Keratinocyte (primary cell): ENCODE data around the gene FUZ. TPM values are rescaled to one million over a fixed set of nuclear protein-coding genes. Genes with fewer than 3 reads are reported as not detected.
A peak's percentile ranks its signal among the peaks of the same experiment; 100 is the strongest.

Experiments used
- DNase-seq: peaks from one replicate; pipeline ENCODE4 v3.0.0-alpha.2; 2011; ENCODE audit warnings: low read depth, missing footprints, low spot score
- FAIRE-seq: peaks from 2 replicates; lab custom pipeline; 2011; peaks lifted over from hg19 to GRCh38; lab: Jason Lieb, UNC
- H2AFZ ChIP-seq: 2 replicates; pipeline ENCODE4 v1.6.0; 2012; ENCODE audit warnings: low read length, control low read depth, inconsistent platforms; ENCODE audit not compliant: control insufficient read depth
- H3K27ac ChIP-seq: 2 replicates; pipeline ENCODE4 v1.5.1; 2011; ENCODE audit warnings: low read length; ENCODE audit not compliant: control insufficient read depth, insufficient read depth
- H3K27me3 ChIP-seq: 3 replicates; pipeline ENCODE4 v1.6.0; 2011; ENCODE audit warnings: low read length; ENCODE audit not compliant: control insufficient read depth, insufficient read depth; ENCODE audit errors: extremely low read depth
- H3K36me3 ChIP-seq, 2 experiments: 2 replicates in 1 of 2; 3 replicates in 1 of 2; pipeline ENCODE4 v1.5.1; 2011; ENCODE audit warnings: low read length in 2 of 2, mild to moderate bottlenecking in 1 of 2; ENCODE audit not compliant: control insufficient read depth in 2 of 2, insufficient read depth in 2 of 2; ENCODE audit errors: extremely low read depth in 1 of 2
- H3K4me1 ChIP-seq: 3 replicates; pipeline ENCODE4 v1.5.1; 2011; ENCODE audit warnings: low read length; ENCODE audit not compliant: control insufficient read depth, insufficient read depth; ENCODE audit errors: extremely low read depth
- H3K4me2 ChIP-seq: 3 replicates; pipeline ENCODE4 v1.6.0; 2011; ENCODE audit warnings: low read depth, low read length; ENCODE audit not compliant: control insufficient read depth, insufficient read depth; ENCODE audit errors: extremely low read depth
- H3K4me3 ChIP-seq, 3 experiments: fragments of 200-600 bp in 1 of 3; sonication (generic) in 1 of 3; 2 replicates in 2 of 3; 3 replicates in 1 of 3; pipeline ENCODE4 v1.5.1; 2011 to 2016; ENCODE audit warnings: low read length in 3 of 3, mild to moderate bottlenecking in 3 of 3, control low read depth in 2 of 3, inconsistent platforms in 1 of 3, low read depth in 1 of 3, mixed read lengths in 1 of 3, mixed run types in 1 of 3, moderate library complexity in 1 of 3; ENCODE audit not compliant: control insufficient read depth in 2 of 3, insufficient read depth in 2 of 3; ENCODE audit errors: extremely low read depth in 1 of 3
- H3K79me2 ChIP-seq: 2 replicates; pipeline ENCODE4 v1.6.0; 2012; ENCODE audit warnings: low read length; ENCODE audit not compliant: control insufficient read depth, insufficient read depth
- H3K9ac ChIP-seq: 3 replicates; pipeline ENCODE4 v1.6.0; 2011; ENCODE audit warnings: low read length; ENCODE audit not compliant: control insufficient read depth, insufficient read depth; ENCODE audit errors: extremely low read depth
- H3K9me1 ChIP-seq: 3 replicates; pipeline ENCODE4 v1.6.0; 2011; ENCODE audit warnings: low read length; ENCODE audit not compliant: control insufficient read depth, insufficient read depth; ENCODE audit errors: extremely low read depth
- H3K9me3 ChIP-seq: 2 replicates; pipeline ENCODE4 v1.5.1; 2012; ENCODE audit warnings: low read depth, low read length; ENCODE audit not compliant: control insufficient read depth
- H4K20me1 ChIP-seq: 3 replicates; pipeline ENCODE4 v1.6.0; 2011; ENCODE audit warnings: low read length; ENCODE audit not compliant: control insufficient read depth, insufficient read depth; ENCODE audit errors: extremely low read depth
- CTCF ChIP-seq, 3 experiments: IDR thresholded peaks in 1 of 3; conservative IDR thresholded peaks in 1 of 3; optimal IDR thresholded peaks in 1 of 3; 2 replicates in 2 of 3; 3 replicates in 1 of 3; pipeline versions ENCODE3 to v1.5.1; 2011; ENCODE audit warnings: low read length in 3 of 3, mild to moderate bottlenecking in 3 of 3, moderate library complexity in 2 of 3, control low read depth in 1 of 3, inconsistent platforms in 1 of 3; ENCODE audit not compliant: insufficient read depth in 2 of 3; ENCODE audit errors: extremely low read depth in 1 of 3
- EZH2 ChIP-seq: IDR thresholded peaks from one replicate; pipeline ENCODE4 v1.6.1; 2012; ENCODE audit warnings: inconsistent platforms, mild to moderate bottlenecking, low read length, moderate library complexity
- dilution Hi-C: fragments of 300-500 bp; cut with MboI; formaldehyde crosslinking; loops from one replicate; pipeline ENCODE4 v1.7.0; 2020; ENCODE audit warnings: low sequenced_read_pairs; ENCODE audit not compliant: extremely low pct_ligation_motif_present
- polyA plus RNA-seq, 5 experiments: library from polyadenylated mRNA; depleted of rRNA in 3 of 5; stranded (reverse) in 3 of 5; stranded (forward) in 1 of 5; unstranded in 1 of 5; fragments of >200 nt; gene quantifications; 1 replicate in 1 of 5; 2 replicates in 3 of 5; 3 replicates in 1 of 5; pipeline versions ENCODE4 v1.2.1 to v1.2.3, GENCODE V29; 2011 to 2012; ENCODE audit warnings: missing spikeins in 2 of 5, low read depth in 1 of 5, low replicate concordance in 1 of 5

Gene FUZ
- polyA plus RNA-seq, 1 donor (not counting 4 experiments of a cell fraction or from before 2014, with no cell fraction given) = 3.7 TPM

GRCh38 chr19:49767967-49768581, 45.0 kb downstream of the FUZ start:
- dilution Hi-C loops = no loop called here
- peaks cover 3 to 6% of the 10 kb centered on the region in 2 experiments for H3K36me3 ChIP-seq
- H3K4me2 ChIP-seq = peak overlapping the region; percentile 98
- TF ChIP-seq CTCF (optimal IDR thresholded peaks at IDR 0.05 in 1 of 3, IDR thresholded peaks at IDR 0.05 in 1 of 3, conservative IDR thresholded peaks at IDR 0.05 in 1 of 3; ENCODE audit: extremely low read depth in 1 of 3, insufficient read depth in 2 of 3, low read length in 3 of 3) = no peak
- no peak for TF ChIP-seq EZH2
- H3K27me3 ChIP-seq = no peaks in the 10 kb centered on the region
- H3K4me1 ChIP-seq = peaks cover 27% of the 10 kb centered on the region
- H3K9me1 ChIP-seq = peaks cover 2% of the 10 kb centered on the region
- peak overlapping the region; percentile 93 for H3K9ac ChIP-seq
- H3K27ac ChIP-seq = peak overlapping the region; percentile 78
- no peak for FAIRE-seq
- H3K4me3 ChIP-seq = peak overlapping the region; percentile 88 to 96 (median 95)
- peaks cover 44% of the 10 kb centered on the region for H3K79me2 ChIP-seq
- no peak for DNase-seq
- no peaks in the 10 kb centered on the region for H3K9me3 ChIP-seq
- H4K20me1 ChIP-seq = peaks cover 4% of the 10 kb centered on the region
- no peak overlapping the region for H2AFZ ChIP-seq

DNA sequence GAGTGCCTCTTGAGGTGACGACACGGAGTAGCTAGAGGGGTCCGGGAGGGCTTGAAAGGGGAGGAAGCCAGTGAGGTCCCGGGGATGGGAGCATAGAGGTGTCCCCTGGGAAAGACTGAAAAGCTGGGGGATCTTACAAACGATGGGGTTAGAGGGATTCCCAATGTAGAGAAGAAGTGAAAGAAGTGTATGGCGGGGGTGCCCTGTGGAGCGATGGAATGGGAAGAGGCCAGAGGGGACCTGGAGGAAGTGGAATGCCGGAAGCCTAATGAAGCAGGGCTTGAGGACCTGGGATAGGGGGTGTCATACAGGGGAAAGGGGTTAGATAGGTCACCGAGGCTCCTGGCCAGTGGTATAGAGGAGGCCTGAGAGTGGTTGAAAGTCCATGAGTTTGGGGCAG, 45.7 kb downstream of the FUZ start:
- H3K4me3 ChIP-seq = peak overlapping the region; percentile 88 to 96 (median 95)
- peaks cover 3 to 6% of the 10 kb centered on the region in 2 experiments for H3K36me3 ChIP-seq
- FAIRE-seq (no peak), DNase-seq (no peak)
- peak overlapping the region; percentile 98 for H3K4me2 ChIP-seq
- peak overlapping the region; percentile 93 for H3K9ac ChIP-seq
- H4K20me1 ChIP-seq = peaks cover 4% of the 10 kb centered on the region
- TF ChIP-seq CTCF (optimal IDR thresholded peaks at IDR 0.05 in 1 of 3, IDR thresholded peaks at IDR 0.05 in 1 of 3, conservative IDR thresholded peaks at IDR 0.05 in 1 of 3; ENCODE audit: extremely low read depth in 1 of 3, insufficient read depth in 2 of 3, low read length in 3 of 3) (no peak), EZH2 (no peak)
- no peaks in the 10 kb centered on the region for H3K9me3 ChIP-seq
- dilution Hi-C loops = no loop called here
- peaks cover 23% of the 10 kb centered on the region for H3K4me1 ChIP-seq
- peaks cover 2% of the 10 kb centered on the region for H3K9me1 ChIP-seq
- peak overlapping the region; percentile 12 for H2AFZ ChIP-seq
- H3K79me2 ChIP-seq = peaks cover 41% of the 10 kb centered on the region
- H3K27ac ChIP-seq = peak overlapping the region; percentile 78
- no peaks in the 10 kb centered on the region for H3K27me3 ChIP-seq
